GM23338 (cell line): Measurements from ENCODE around the gene USP28. TPM values are rescaled to one million over a fixed set of nuclear protein-coding genes. Genes with fewer than 3 reads are reported as not detected.
A peak's percentile ranks its signal among the peaks of the same experiment; 100 is the strongest.

Experiments used
- ATAC-seq: fragments of 200-7000 bp; cut with Tn5 transposase; 3 replicates; pipeline ENCODE4 v1.9.1; 2020
- DNase-seq: peaks from one replicate; pipeline ENCODE4 v3.0.0-alpha.2; 2015; ENCODE audit warnings: low spot score
- H2AFZ ChIP-seq: fragments of 200-600 bp; sonication (generic); 2 replicates; pipeline ENCODE4 v1.8.0; 2016; ENCODE audit warnings: antibody characterized with exemption, mild to moderate bottlenecking, moderate library complexity
- H3F3A ChIP-seq: fragments of 200-600 bp; sonication (generic); replicated peaks from 2 replicates; pipeline ENCODE4 v1.8.0; 2017; ENCODE audit warnings: antibody characterized with exemption, mixed run types, low read depth
- H3K27ac ChIP-seq: fragments of 200-600 bp; sonication (generic); 2 replicates; pipeline ENCODE4 v1.6.1; 2016; ENCODE audit warnings: low read depth
- H3K27me3 ChIP-seq: fragments of 200-600 bp; sonication (generic); 2 replicates; pipeline ENCODE4 v1.8.0; 2016; ENCODE audit warnings: mild to moderate bottlenecking, mixed run types, moderate library complexity; ENCODE audit not compliant: insufficient read depth
- H3K36me3 ChIP-seq: fragments of 200-600 bp; sonication (generic); 2 replicates; pipeline ENCODE4 v1.8.0; 2016; ENCODE audit warnings: mild to moderate bottlenecking; ENCODE audit not compliant: insufficient read depth
- H3K4me1 ChIP-seq: fragments of 200-600 bp; sonication (generic); 2 replicates; pipeline ENCODE4 v1.8.0; 2016; ENCODE audit warnings: mild to moderate bottlenecking, moderate library complexity; ENCODE audit not compliant: insufficient read depth
- H3K4me2 ChIP-seq: fragments of 200-600 bp; sonication (generic); 2 replicates; pipeline ENCODE4 v1.7.1; 2017; ENCODE audit warnings: mixed run types
- H3K4me3 ChIP-seq: fragments of 200-600 bp; sonication (generic); 2 replicates; pipeline ENCODE4 v1.6.1; 2016; ENCODE audit warnings: mixed run types
- H3K79me2 ChIP-seq: fragments of 200-600 bp; sonication (generic); replicated peaks from 2 replicates; pipeline ENCODE4 v1.8.0; 2017; ENCODE audit warnings: mild to moderate bottlenecking; ENCODE audit not compliant: insufficient read depth
- H3K9me2 ChIP-seq: fragments of 200-600 bp; sonication (generic); 2 replicates; pipeline ENCODE4 v1.8.0; 2017; ENCODE audit not compliant: insufficient read depth
- H4K20me1 ChIP-seq: fragments of 200-600 bp; sonication (generic); replicated peaks from 2 replicates; pipeline ENCODE4 v1.8.0; 2017; ENCODE audit warnings: mild to moderate bottlenecking; ENCODE audit not compliant: insufficient read depth
- H3K27ac Mint-ChIP-seq: 2 replicates; pipeline ENCODE4 v1.8.0; 2020; ENCODE audit warnings: inconsistent platforms, mild to moderate bottlenecking, moderate library complexity, mixed read lengths
- H3K27me3 Mint-ChIP-seq: 3 replicates; pipeline ENCODE4 v1.8.0; 2022; ENCODE audit warnings: low read depth, mild to moderate bottlenecking, moderate library complexity, mixed read lengths, inconsistent platforms; ENCODE audit not compliant: insufficient read depth, poor library complexity
- H3K36me3 Mint-ChIP-seq: 3 replicates; pipeline ENCODE4 v1.8.0; 2021; ENCODE audit warnings: low read depth, mild to moderate bottlenecking, inconsistent platforms, moderate library complexity, mixed read lengths
- H3K4me1 Mint-ChIP-seq: 3 replicates; pipeline ENCODE4 v1.8.0; 2020; ENCODE audit warnings: mild to moderate bottlenecking, inconsistent platforms, mixed read lengths
- H3K4me3 Mint-ChIP-seq: 3 replicates; pipeline ENCODE4 v1.8.0; 2021; ENCODE audit warnings: moderate library complexity, mild to moderate bottlenecking, inconsistent platforms, mixed read lengths
- H3K9me3 Mint-ChIP-seq: 3 replicates; pipeline ENCODE4 v1.8.0; 2020; ENCODE audit warnings: moderate library complexity, mild to moderate bottlenecking, inconsistent platforms, mixed read lengths
- CREB1 ChIP-seq: fragments of 250-450 bp; sonication (Bioruptor Pico); IDR thresholded peaks from 2 replicates; pipeline ENCODE4 v1.5.0; 2020; ENCODE audit warnings: low read depth, mild to moderate bottlenecking, moderate library complexity
- CTCF ChIP-seq, 2 experiments: fragments of 200-600 bp in 1 of 2; sonication (generic) in 1 of 2; conservative IDR thresholded peaks; 2 replicates each; pipeline versions ENCODE4 v1.5.1 to v1.6.1; 2016 to 2017; ENCODE audit warnings: antibody characterized with exemption in 2 of 2, low read depth in 2 of 2, mild to moderate bottlenecking in 2 of 2, moderate library complexity in 1 of 2
- ETS1 ChIP-seq: IDR thresholded peaks from 2 replicates; pipeline ENCODE4 v1.6.1; 2016; ENCODE audit warnings: antibody characterized with exemption
- EZH2 ChIP-seq: fragments of 200-600 bp; sonication (generic); IDR thresholded peaks from one replicate; pipeline ENCODE4 v1.8.0; 2017; ENCODE audit warnings: antibody characterized with exemption, mild to moderate bottlenecking, low read depth; ENCODE audit not compliant: unreplicated experiment
- EZH2phosphoT487 ChIP-seq: fragments of 200-600 bp; sonication (generic); IDR thresholded peaks from one replicate; pipeline ENCODE4 v1.8.1; 2018; ENCODE audit warnings: antibody characterized with exemption; ENCODE audit not compliant: unreplicated experiment
- JUNB ChIP-seq: IDR thresholded peaks from one replicate; pipeline ENCODE4 v1.6.1; 2016; ENCODE audit warnings: antibody characterized with exemption; ENCODE audit not compliant: unreplicated experiment
- NANOG ChIP-seq: IDR thresholded peaks from 2 replicates; pipeline ENCODE4 v1.6.1; 2016; ENCODE audit warnings: antibody characterized with exemption, borderline replicate concordance
- POLR2AphosphoS5 ChIP-seq: IDR thresholded peaks from 2 replicates; pipeline ENCODE4 v1.6.1; 2016; ENCODE audit warnings: antibody characterized with exemption, low read depth
- REST ChIP-seq: IDR thresholded peaks from one replicate; pipeline ENCODE4 v1.6.1; 2018; ENCODE audit warnings: antibody characterized with exemption; ENCODE audit not compliant: unreplicated experiment
- STAT1 ChIP-seq: IDR thresholded peaks from one replicate; pipeline ENCODE4 v1.6.1; 2016; ENCODE audit warnings: antibody characterized with exemption; ENCODE audit not compliant: unreplicated experiment
- ZNF114 ChIP-seq: fragments of 250-450 bp; sonication (Bioruptor Pico); IDR thresholded peaks from 2 replicates; pipeline ENCODE4 v1.5.0; 2020; ENCODE audit warnings: mild to moderate bottlenecking, moderate library complexity
- ZNF331 ChIP-seq: fragments of 250-450 bp; sonication (Bioruptor Pico); IDR thresholded peaks from 2 replicates; pipeline ENCODE4 v1.5.0; 2020; ENCODE audit warnings: low read depth, mild to moderate bottlenecking, moderate library complexity
- ZNF462 ChIP-seq: fragments of 250-450 bp; sonication (Bioruptor Pico); IDR thresholded peaks from 2 replicates; pipeline ENCODE4 v1.5.0; 2020; ENCODE audit warnings: mild to moderate bottlenecking, moderate library complexity
- polyA plus RNA-seq: library from polyadenylated mRNA; unstranded; fragments of >200 nt; fragmentation: Nextera tagmentation; extraction: Ambion mirVana; gene quantifications from 2 replicates; pipeline ENCODE4 v1.2.1, GENCODE V29; 2016
- total RNA-seq: library from RNA; depleted of rRNA; stranded (reverse); fragments of >200 nt; shearing (Covaris generic); gene quantifications from 2 replicates; pipeline ENCODE4 v1.2.3, GENCODE V29; 2014

USP28 gene
- total and polyA plus RNA-seq, 2 experiments from 2014 or later, result 73.9 to 171 TPM

GRCh38 chr11:113839842-113840241 is 35.5 kb downstream of the USP28 start:
- Histone ChIP-seq H3K4me2 (no peak overlapping the region), H3F3A (0 out of 2 replicates have a peak, but pooled peaks cover 5% of the 10 kb centered on the region), H3K36me3 (peaks cover 32% of the 10 kb centered on the region), H3K4me1 (no peaks in the 10 kb centered on the region), H3K79me2 (peaks cover 97% of the 10 kb centered on the region), H3K27ac (0 out of 2 replicates have a peak overlapping the region, but pooled peaks have one; percentile 1), H4K20me1 (peaks cover 9% of the 10 kb centered on the region), H3K4me3 (no peak overlapping the region), H3K9me2 (no peaks in the 10 kb centered on the region), H3K27me3 (no peaks in the 10 kb centered on the region), H2AFZ (no peak overlapping the region)
- no peak for TF ChIP-seq CTCF (conservative IDR thresholded peaks at IDR 0.05; ENCODE audit: low read depth in 2 of 2)
- no peak for TF ChIP-seq ETS1
- TF ChIP-seq ZNF462, result no peak
- no peak for TF ChIP-seq EZH2
- no peak for TF ChIP-seq ZNF114 (CRISPR knock-in tag)
- TF ChIP-seq POLR2AphosphoS5, result no peak
- TF ChIP-seq REST, result no peak
- TF ChIP-seq CREB1 (CRISPR knock-in tag), result no peak
- no peak for TF ChIP-seq EZH2phosphoT487
- TF ChIP-seq ZNF331 (CRISPR knock-in tag), result no peak
- TF ChIP-seq STAT1, result no peak
- no peak for TF ChIP-seq NANOG
- TF ChIP-seq JUNB, result no peak
- Mint-ChIP-seq H3K9me3 (no peaks in the 10 kb centered on the region), H3K27ac (no peak overlapping the region; the same call in 1 of the 2 replicates), H3K36me3 (peaks cover 49% of the 10 kb centered on the region), H3K27me3 (no peaks in the 10 kb centered on the region), H3K4me3 (no peak overlapping the region), H3K4me1 (no peaks in the 10 kb centered on the region)
- no peak for DNase-seq
- ATAC-seq, result no peak
